GM23338 (cell line): ENCODE measurements around the gene BTBD9. TPM values are rescaled to one million over a fixed set of nuclear protein-coding genes. Genes with fewer than 3 reads are reported as not detected.

Source experiments
- ATAC-seq: fragments of 200-7000 bp; cut with Tn5 transposase; 3 replicates; pipeline ENCODE4 v1.9.1; 2020
- DNase-seq: peaks from one replicate; pipeline ENCODE4 v3.0.0-alpha.2; 2015; ENCODE audit warnings: low spot score
- H2AFZ ChIP-seq: fragments of 200-600 bp; sonication (generic); 2 replicates; pipeline ENCODE4 v1.8.0; 2016; ENCODE audit warnings: antibody characterized with exemption, mild to moderate bottlenecking, moderate library complexity
- H3F3A ChIP-seq: fragments of 200-600 bp; sonication (generic); replicated peaks from 2 replicates; pipeline ENCODE4 v1.8.0; 2017; ENCODE audit warnings: antibody characterized with exemption, mixed run types, low read depth
- H3K27ac ChIP-seq: fragments of 200-600 bp; sonication (generic); 2 replicates; pipeline ENCODE4 v1.6.1; 2016; ENCODE audit warnings: low read depth
- H3K27me3 ChIP-seq: fragments of 200-600 bp; sonication (generic); 2 replicates; pipeline ENCODE4 v1.8.0; 2016; ENCODE audit warnings: mild to moderate bottlenecking, mixed run types, moderate library complexity; ENCODE audit not compliant: insufficient read depth
- H3K36me3 ChIP-seq: fragments of 200-600 bp; sonication (generic); 2 replicates; pipeline ENCODE4 v1.8.0; 2016; ENCODE audit warnings: mild to moderate bottlenecking; ENCODE audit not compliant: insufficient read depth
- H3K4me1 ChIP-seq: fragments of 200-600 bp; sonication (generic); 2 replicates; pipeline ENCODE4 v1.8.0; 2016; ENCODE audit warnings: mild to moderate bottlenecking, moderate library complexity; ENCODE audit not compliant: insufficient read depth
- H3K4me2 ChIP-seq: fragments of 200-600 bp; sonication (generic); 2 replicates; pipeline ENCODE4 v1.7.1; 2017; ENCODE audit warnings: mixed run types
- H3K4me3 ChIP-seq: fragments of 200-600 bp; sonication (generic); 2 replicates; pipeline ENCODE4 v1.6.1; 2016; ENCODE audit warnings: mixed run types
- H3K79me2 ChIP-seq: fragments of 200-600 bp; sonication (generic); replicated peaks from 2 replicates; pipeline ENCODE4 v1.8.0; 2017; ENCODE audit warnings: mild to moderate bottlenecking; ENCODE audit not compliant: insufficient read depth
- H3K9me2 ChIP-seq: fragments of 200-600 bp; sonication (generic); 2 replicates; pipeline ENCODE4 v1.8.0; 2017; ENCODE audit not compliant: insufficient read depth
- H4K20me1 ChIP-seq: fragments of 200-600 bp; sonication (generic); replicated peaks from 2 replicates; pipeline ENCODE4 v1.8.0; 2017; ENCODE audit warnings: mild to moderate bottlenecking; ENCODE audit not compliant: insufficient read depth
- H3K27ac Mint-ChIP-seq: 2 replicates; pipeline ENCODE4 v1.8.0; 2020; ENCODE audit warnings: inconsistent platforms, mild to moderate bottlenecking, moderate library complexity, mixed read lengths
- H3K27me3 Mint-ChIP-seq: 3 replicates; pipeline ENCODE4 v1.8.0; 2022; ENCODE audit warnings: low read depth, mild to moderate bottlenecking, moderate library complexity, mixed read lengths, inconsistent platforms; ENCODE audit not compliant: insufficient read depth, poor library complexity
- H3K36me3 Mint-ChIP-seq: 3 replicates; pipeline ENCODE4 v1.8.0; 2021; ENCODE audit warnings: low read depth, mild to moderate bottlenecking, inconsistent platforms, moderate library complexity, mixed read lengths
- H3K4me1 Mint-ChIP-seq: 3 replicates; pipeline ENCODE4 v1.8.0; 2020; ENCODE audit warnings: mild to moderate bottlenecking, inconsistent platforms, mixed read lengths
- H3K4me3 Mint-ChIP-seq: 3 replicates; pipeline ENCODE4 v1.8.0; 2021; ENCODE audit warnings: moderate library complexity, mild to moderate bottlenecking, inconsistent platforms, mixed read lengths
- H3K9me3 Mint-ChIP-seq: 3 replicates; pipeline ENCODE4 v1.8.0; 2020; ENCODE audit warnings: moderate library complexity, mild to moderate bottlenecking, inconsistent platforms, mixed read lengths
- CREB1 ChIP-seq: fragments of 250-450 bp; sonication (Bioruptor Pico); IDR thresholded peaks from 2 replicates; pipeline ENCODE4 v1.5.0; 2020; ENCODE audit warnings: low read depth, mild to moderate bottlenecking, moderate library complexity
- CTCF ChIP-seq, 2 experiments: fragments of 200-600 bp in 1 of 2; sonication (generic) in 1 of 2; conservative IDR thresholded peaks; 2 replicates each; pipeline versions ENCODE4 v1.5.1 to v1.6.1; 2016 to 2017; ENCODE audit warnings: antibody characterized with exemption in 2 of 2, low read depth in 2 of 2, mild to moderate bottlenecking in 2 of 2, moderate library complexity in 1 of 2
- ETS1 ChIP-seq: IDR thresholded peaks from 2 replicates; pipeline ENCODE4 v1.6.1; 2016; ENCODE audit warnings: antibody characterized with exemption
- EZH2 ChIP-seq: fragments of 200-600 bp; sonication (generic); IDR thresholded peaks from one replicate; pipeline ENCODE4 v1.8.0; 2017; ENCODE audit warnings: antibody characterized with exemption, mild to moderate bottlenecking, low read depth; ENCODE audit not compliant: unreplicated experiment
- EZH2phosphoT487 ChIP-seq: fragments of 200-600 bp; sonication (generic); IDR thresholded peaks from one replicate; pipeline ENCODE4 v1.8.1; 2018; ENCODE audit warnings: antibody characterized with exemption; ENCODE audit not compliant: unreplicated experiment
- JUNB ChIP-seq: IDR thresholded peaks from one replicate; pipeline ENCODE4 v1.6.1; 2016; ENCODE audit warnings: antibody characterized with exemption; ENCODE audit not compliant: unreplicated experiment
- NANOG ChIP-seq: IDR thresholded peaks from 2 replicates; pipeline ENCODE4 v1.6.1; 2016; ENCODE audit warnings: antibody characterized with exemption, borderline replicate concordance
- POLR2AphosphoS5 ChIP-seq: IDR thresholded peaks from 2 replicates; pipeline ENCODE4 v1.6.1; 2016; ENCODE audit warnings: antibody characterized with exemption, low read depth
- REST ChIP-seq: IDR thresholded peaks from one replicate; pipeline ENCODE4 v1.6.1; 2018; ENCODE audit warnings: antibody characterized with exemption; ENCODE audit not compliant: unreplicated experiment
- STAT1 ChIP-seq: IDR thresholded peaks from one replicate; pipeline ENCODE4 v1.6.1; 2016; ENCODE audit warnings: antibody characterized with exemption; ENCODE audit not compliant: unreplicated experiment
- ZNF114 ChIP-seq: fragments of 250-450 bp; sonication (Bioruptor Pico); IDR thresholded peaks from 2 replicates; pipeline ENCODE4 v1.5.0; 2020; ENCODE audit warnings: mild to moderate bottlenecking, moderate library complexity
- ZNF331 ChIP-seq: fragments of 250-450 bp; sonication (Bioruptor Pico); IDR thresholded peaks from 2 replicates; pipeline ENCODE4 v1.5.0; 2020; ENCODE audit warnings: low read depth, mild to moderate bottlenecking, moderate library complexity
- ZNF462 ChIP-seq: fragments of 250-450 bp; sonication (Bioruptor Pico); IDR thresholded peaks from 2 replicates; pipeline ENCODE4 v1.5.0; 2020; ENCODE audit warnings: mild to moderate bottlenecking, moderate library complexity
- polyA plus RNA-seq: library from polyadenylated mRNA; unstranded; fragments of >200 nt; fragmentation: Nextera tagmentation; extraction: Ambion mirVana; gene quantifications from 2 replicates; pipeline ENCODE4 v1.2.1, GENCODE V29; 2016
- total RNA-seq: library from RNA; depleted of rRNA; stranded (reverse); fragments of >200 nt; shearing (Covaris generic); gene quantifications from 2 replicates; pipeline ENCODE4 v1.2.3, GENCODE V29; 2014

BTBD9 gene
- total and polyA plus RNA-seq, 2 experiments from 2014 or later: 4.2 to 5.3 TPM

GRCh38 chr6:38432079-38432478 is 207.7 kb downstream of the BTBD9 start:
- H3K27me3 Mint-ChIP-seq: peaks cover 3% of the 10 kb centered on the region
- H3K27ac Mint-ChIP-seq: no peak overlapping the region
- Histone ChIP-seq H2AFZ (no peak overlapping the region), H3K36me3 (no peaks in the 10 kb centered on the region), H3K9me2 (peaks cover 3% of the 10 kb centered on the region; the same call in 1 of the 2 replicates), H3K27ac (no peak overlapping the region), H4K20me1 (no peaks in the 10 kb centered on the region), H3K4me3 (no peak overlapping the region), H3F3A (no peaks in the 10 kb centered on the region), H3K4me2 (no peak overlapping the region), H3K27me3 (no peaks in the 10 kb centered on the region), H3K79me2 (no peaks in the 10 kb centered on the region), H3K4me1 (peaks cover 22% of the 10 kb centered on the region)
- H3K36me3 Mint-ChIP-seq: no peaks in the 10 kb centered on the region
- TF ChIP-seq STAT1 (no peak), EZH2phosphoT487 (no peak), ZNF114 (CRISPR knock-in tag) (no peak), CTCF (conservative IDR thresholded peaks at IDR 0.05; ENCODE audit: low read depth in 2 of 2) (no peak), ZNF331 (no peak), JUNB (no peak), EZH2 (no peak), CREB1 (CRISPR knock-in tag) (no peak), REST (no peak), ETS1 (no peak), POLR2AphosphoS5 (no peak), ZNF462 (no peak), NANOG (no peak)
- DNase-seq (no peak), ATAC-seq (no peak)
- peaks cover 26% of the 10 kb centered on the region for H3K4me1 Mint-ChIP-seq
- H3K9me3 Mint-ChIP-seq: no peaks in the 10 kb centered on the region
- H3K4me3 Mint-ChIP-seq: no peak overlapping the region
